ENCODE measurements around the gene KL. TPM values are rescaled to one million over a fixed set of nuclear protein-coding genes. Genes with fewer than 3 reads are reported as not detected.
A peak's percentile ranks its signal among the peaks of the same experiment; 100 is the strongest.

Gene KL
- total and polyA plus RNA-seq, 10 of the 15 experiments (the other 5 are each of a cell fraction or from before 2014, with no cell fraction given): 0.08 to 2.1 (median 1.4) TPM

DNA sequence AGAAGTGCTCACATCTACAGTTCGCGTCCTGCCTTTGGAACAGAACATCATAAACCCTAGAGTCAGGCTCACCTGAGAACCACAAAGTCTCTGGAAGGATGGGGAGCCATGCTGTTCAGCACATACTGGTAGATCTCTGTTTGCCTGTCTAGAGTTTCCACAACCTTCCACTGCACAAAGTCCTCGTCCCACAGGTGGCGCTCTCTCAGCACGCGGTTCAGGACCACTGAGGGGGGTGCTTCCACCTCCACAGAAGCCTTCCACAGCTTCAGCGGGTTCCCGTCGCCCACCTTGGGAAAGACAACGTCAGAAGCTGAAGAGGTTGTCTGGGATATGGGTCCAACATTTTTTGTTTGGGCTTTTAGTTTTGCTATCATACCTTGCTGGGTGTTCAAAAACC lies 93.6 kb downstream of the KL start (continued):
- TF ChIP-seq, protein P1, sequence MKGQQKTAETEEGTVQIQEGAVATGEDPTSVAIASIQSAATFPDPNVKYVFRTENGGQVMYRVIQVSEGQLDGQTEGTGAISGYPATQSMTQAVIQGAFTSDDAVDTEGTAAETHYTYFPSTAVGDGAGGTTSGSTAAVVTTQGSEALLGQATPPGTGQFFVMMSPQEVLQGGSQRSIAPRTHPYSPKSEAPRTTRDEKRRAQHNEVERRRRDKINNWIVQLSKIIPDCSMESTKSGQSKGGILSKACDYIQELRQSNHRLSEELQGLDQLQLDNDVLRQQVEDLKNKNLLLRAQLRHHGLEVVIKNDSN (IDR thresholded peaks at IDR 0.05; ENCODE audit: borderline replicate concordance, extremely low read length, insufficient read depth, low read depth, low read length): no peak
- peak; percentile 66 for TF ChIP-seq YY1 (IDR thresholded peaks at IDR 0.05; ENCODE audit: low read depth, low read length)
- TF ChIP-seq, protein P2, sequence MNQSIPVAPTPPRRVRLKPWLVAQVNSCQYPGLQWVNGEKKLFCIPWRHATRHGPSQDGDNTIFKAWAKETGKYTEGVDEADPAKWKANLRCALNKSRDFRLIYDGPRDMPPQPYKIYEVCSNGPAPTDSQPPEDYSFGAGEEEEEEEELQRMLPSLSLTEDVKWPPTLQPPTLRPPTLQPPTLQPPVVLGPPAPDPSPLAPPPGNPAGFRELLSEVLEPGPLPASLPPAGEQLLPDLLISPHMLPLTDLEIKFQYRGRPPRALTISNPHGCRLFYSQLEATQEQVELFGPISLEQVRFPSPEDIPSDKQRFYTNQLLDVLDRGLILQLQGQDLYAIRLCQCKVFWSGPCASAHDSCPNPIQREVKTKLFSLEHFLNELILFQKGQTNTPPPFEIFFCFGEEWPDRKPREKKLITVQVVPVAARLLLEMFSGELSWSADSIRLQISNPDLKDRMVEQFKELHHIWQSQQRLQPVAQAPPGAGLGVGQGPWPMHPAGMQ (IDR thresholded peaks at IDR 0.05; ENCODE audit: borderline replicate concordance): no peak
- TF ChIP-seq PAX5 (IDR thresholded peaks at IDR 0.05; ENCODE audit: borderline replicate concordance, low read depth, low read length): no peak
- no peak for TF ChIP-seq NFYA (IDR thresholded peaks at IDR 0.05; ENCODE audit: borderline replicate concordance, low read depth, low read length)
- TF ChIP-seq TARDBP (IDR thresholded peaks at IDR 0.05; ENCODE audit: borderline replicate concordance): no peak
- TF ChIP-seq, protein P3, sequence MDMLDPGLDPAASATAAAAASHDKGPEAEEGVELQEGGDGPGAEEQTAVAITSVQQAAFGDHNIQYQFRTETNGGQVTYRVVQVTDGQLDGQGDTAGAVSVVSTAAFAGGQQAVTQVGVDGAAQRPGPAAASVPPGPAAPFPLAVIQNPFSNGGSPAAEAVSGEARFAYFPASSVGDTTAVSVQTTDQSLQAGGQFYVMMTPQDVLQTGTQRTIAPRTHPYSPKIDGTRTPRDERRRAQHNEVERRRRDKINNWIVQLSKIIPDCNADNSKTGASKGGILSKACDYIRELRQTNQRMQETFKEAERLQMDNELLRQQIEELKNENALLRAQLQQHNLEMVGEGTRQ (IDR thresholded peaks at IDR 0.05; ENCODE audit: borderline replicate concordance, low read depth, low read length): no peak
- no peak for TF ChIP-seq PML (IDR thresholded peaks at IDR 0.05; ENCODE audit: low read length)
- no peak for TF ChIP-seq CBX3 (IDR thresholded peaks at IDR 0.05; ENCODE audit: borderline replicate concordance, low read depth)
- TF ChIP-seq TBL1XR1 (IDR thresholded peaks at IDR 0.05; ENCODE audit: low read depth, low read length): no peak
- no peak; the same call in 1 of the 2 replicates for TF ChIP-seq TAF1 (IDR thresholded peaks at IDR 0.05; ENCODE audit: borderline replicate concordance, low read depth, low read length)
- no peak for TF ChIP-seq RELA (IDR thresholded peaks at IDR 0.05; ENCODE audit: borderline replicate concordance, partially characterized antibody)
- TF ChIP-seq FOXM1 (IDR thresholded peaks at IDR 0.05; ENCODE audit: low read depth, low read length): no peak
- TF ChIP-seq NRF1 (conservative IDR thresholded peaks at IDR 0.05; ENCODE audit: low read depth, low read length): no peak
- TF ChIP-seq EP300 (IDR thresholded peaks at IDR 0.05; ENCODE audit: borderline replicate concordance in 1 of 2, control insufficient read depth in 1 of 2, low read depth in 2 of 2, low read length in 2 of 2): no peak
- no peak for TF ChIP-seq TCF3 (IDR thresholded peaks at IDR 0.05; ENCODE audit: borderline replicate concordance, insufficient read depth, low read depth, low read length)
- no peak for TF ChIP-seq SUZ12 (IDR thresholded peaks at IDR 0.05; ENCODE audit: unreplicated experiment)
- TF ChIP-seq, protein P4, sequence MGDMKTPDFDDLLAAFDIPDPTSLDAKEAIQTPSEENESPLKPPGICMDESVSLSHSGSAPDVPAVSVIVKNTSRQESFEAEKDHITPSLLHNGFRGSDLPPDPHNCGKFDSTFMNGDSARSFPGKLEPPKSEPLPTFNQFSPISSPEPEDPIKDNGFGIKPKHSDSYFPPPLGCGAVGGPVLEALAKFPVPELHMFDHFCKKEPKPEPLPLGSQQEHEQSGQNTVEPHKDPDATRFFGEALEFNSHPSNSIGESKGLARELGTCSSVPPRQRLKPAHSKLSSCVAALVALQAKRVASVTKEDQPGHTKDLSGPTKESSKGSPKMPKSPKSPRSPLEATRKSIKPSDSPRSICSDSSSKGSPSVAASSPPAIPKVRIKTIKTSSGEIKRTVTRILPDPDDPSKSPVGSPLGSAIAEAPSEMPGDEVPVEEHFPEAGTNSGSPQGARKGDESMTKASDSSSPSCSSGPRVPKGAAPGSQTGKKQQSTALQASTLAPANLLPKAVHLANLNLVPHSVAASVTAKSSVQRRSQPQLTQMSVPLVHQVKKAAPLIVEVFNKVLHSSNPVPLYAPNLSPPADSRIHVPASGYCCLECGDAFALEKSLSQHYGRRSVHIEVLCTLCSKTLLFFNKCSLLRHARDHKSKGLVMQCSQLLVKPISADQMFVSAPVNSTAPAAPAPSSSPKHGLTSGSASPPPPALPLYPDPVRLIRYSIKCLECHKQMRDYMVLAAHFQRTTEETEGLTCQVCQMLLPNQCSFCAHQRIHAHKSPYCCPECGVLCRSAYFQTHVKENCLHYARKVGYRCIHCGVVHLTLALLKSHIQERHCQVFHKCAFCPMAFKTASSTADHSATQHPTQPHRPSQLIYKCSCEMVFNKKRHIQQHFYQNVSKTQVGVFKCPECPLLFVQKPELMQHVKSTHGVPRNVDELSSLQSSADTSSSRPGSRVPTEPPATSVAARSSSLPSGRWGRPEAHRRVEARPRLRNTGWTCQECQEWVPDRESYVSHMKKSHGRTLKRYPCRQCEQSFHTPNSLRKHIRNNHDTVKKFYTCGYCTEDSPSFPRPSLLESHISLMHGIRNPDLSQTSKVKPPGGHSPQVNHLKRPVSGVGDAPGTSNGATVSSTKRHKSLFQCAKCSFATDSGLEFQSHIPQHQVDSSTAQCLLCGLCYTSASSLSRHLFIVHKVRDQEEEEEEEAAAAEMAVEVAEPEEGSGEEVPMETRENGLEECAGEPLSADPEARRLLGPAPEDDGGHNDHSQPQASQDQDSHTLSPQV (IDR thresholded peaks at IDR 0.05): peak; percentile 63; the same call in 1 of the 2 replicates
- TF ChIP-seq, protein P5, sequence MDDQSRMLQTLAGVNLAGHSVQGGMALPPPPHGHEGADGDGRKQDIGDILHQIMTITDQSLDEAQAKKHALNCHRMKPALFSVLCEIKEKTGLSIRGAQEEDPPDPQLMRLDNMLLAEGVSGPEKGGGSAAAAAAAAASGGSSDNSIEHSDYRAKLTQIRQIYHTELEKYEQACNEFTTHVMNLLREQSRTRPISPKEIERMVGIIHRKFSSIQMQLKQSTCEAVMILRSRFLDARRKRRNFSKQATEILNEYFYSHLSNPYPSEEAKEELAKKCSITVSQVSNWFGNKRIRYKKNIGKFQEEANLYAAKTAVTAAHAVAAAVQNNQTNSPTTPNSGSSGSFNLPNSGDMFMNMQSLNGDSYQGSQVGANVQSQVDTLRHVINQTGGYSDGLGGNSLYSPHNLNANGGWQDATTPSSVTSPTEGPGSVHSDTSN (IDR thresholded peaks at IDR 0.05; ENCODE audit: insufficient replicate concordance, low read depth, low read length): no peak
- TF ChIP-seq CREM (IDR thresholded peaks at IDR 0.05; ENCODE audit: low read depth): no peak; the same call in 1 of the 2 replicates
- no peak for TF ChIP-seq SIN3A (IDR thresholded peaks at IDR 0.05; ENCODE audit: low read depth, low read length)
- TF ChIP-seq SMC3 (IDR thresholded peaks at IDR 0.05; ENCODE audit: borderline replicate concordance, low read length): peak; percentile 61; the same call in 1 of the 2 replicates

All from GM12878 (cell line).